IMR-90 (cell line): Measurements from ENCODE around the gene ECM1. TPM values are rescaled to one million over a fixed set of nuclear protein-coding genes. Genes with fewer than 3 reads are reported as not detected.
A peak's percentile ranks its signal among the peaks of the same experiment; 100 is the strongest.

Experiments used
- ATAC-seq: fragments of 200-7000 bp; cut with Tn5 transposase; 2 replicates; pipeline ENCODE4 v1.9.1; 2020; ENCODE audit warnings: low read depth, mild to moderate bottlenecking, moderate library complexity
- BruUV-seq: library from RNA; stranded (reverse); fragments of 400-500 nt; replicated peaks from 2 replicates; lab custom pipeline; 2021; lab: Mats Ljungman, UMichigan
- CTCF ChIA-PET: fragments of 300-600 bp; formaldehyde crosslinking; extraction: SDS; loops from one replicate; lab custom pipeline; 2021; ENCODE audit warnings: antibody characterized with exemption; lab: Yijun Ruan, JAX
- POLR2A ChIA-PET: fragments of 300-600 bp; sonication (Branson Sonifier 250); formaldehyde crosslinking; loops from one replicate; lab custom pipeline; 2022; ENCODE audit warnings: antibody characterized with exemption; ENCODE audit not compliant: unreplicated experiment; lab: Charles Lee
- DNase-seq: peaks from one replicate; pipeline ENCODE4 v3.0.0; 2013
- H2AFZ ChIP-seq: replicated peaks from 2 replicates; pipeline ENCODE3; 2013; ENCODE audit warnings: low read length, mild to moderate bottlenecking; ENCODE audit not compliant: poor library complexity
- H2AK5ac ChIP-seq: 2 replicates; pipeline ENCODE4 v1.6.1; 2013; ENCODE audit warnings: low read depth, low read length, inconsistent platforms
- H2AK9ac ChIP-seq: replicated peaks from 2 replicates; pipeline ENCODE3; 2013; ENCODE audit warnings: mild to moderate bottlenecking, low read depth, low read length, moderate library complexity; ENCODE audit not compliant: poor library complexity
- H2BK120ac ChIP-seq: 2 replicates; pipeline ENCODE4 v1.6.1; 2013; ENCODE audit warnings: low read depth, low read length, inconsistent platforms
- H2BK15ac ChIP-seq: 3 replicates; pipeline ENCODE4 v1.6.1; 2013; ENCODE audit warnings: low read depth, low read length, inconsistent platforms
- H2BK20ac ChIP-seq: 2 replicates; pipeline ENCODE4 v1.6.1; 2013; ENCODE audit warnings: low read depth, mild to moderate bottlenecking, inconsistent platforms, low read length, moderate library complexity
- H2BK5ac ChIP-seq: 2 replicates; pipeline ENCODE4 v1.6.1; 2013; ENCODE audit warnings: mild to moderate bottlenecking, low read depth, low read length, inconsistent platforms; ENCODE audit not compliant: poor library complexity, severe bottlenecking
- H3K14ac ChIP-seq: replicated peaks from 2 replicates; pipeline ENCODE4 v1.6.1; 2013; ENCODE audit warnings: low read depth, low read length, inconsistent platforms
- H3K18ac ChIP-seq: 2 replicates; pipeline ENCODE4 v1.6.1; 2013; ENCODE audit warnings: low read depth, low read length, control low read depth
- H3K23ac ChIP-seq: 2 replicates; pipeline ENCODE4 v1.6.1; 2013; ENCODE audit warnings: low read depth, low read length, inconsistent platforms
- H3K27ac ChIP-seq: 2 replicates; pipeline ENCODE4 v1.5.1; 2013; ENCODE audit warnings: mild to moderate bottlenecking, control low read depth, low read length; ENCODE audit not compliant: insufficient read depth
- H3K27me3 ChIP-seq: 2 replicates; pipeline ENCODE4 v1.6.1; 2013; ENCODE audit warnings: low read length; ENCODE audit not compliant: control insufficient read depth, insufficient read depth
- H3K36me3 ChIP-seq: 2 replicates; pipeline ENCODE4 v1.6.1; 2013; ENCODE audit warnings: low read length, mixed read lengths; ENCODE audit not compliant: control insufficient read depth, insufficient read depth
- H3K4ac ChIP-seq: 2 replicates; pipeline ENCODE4 v1.6.1; 2013; ENCODE audit warnings: low read depth, low read length, inconsistent platforms
- H3K4me1 ChIP-seq: 2 replicates; pipeline ENCODE4 v1.6.1; 2013; ENCODE audit warnings: low read length, mixed read lengths; ENCODE audit not compliant: control insufficient read depth, insufficient read depth
- H3K4me2 ChIP-seq: 2 replicates; pipeline ENCODE4 v1.6.1; 2013; ENCODE audit warnings: low read depth, mild to moderate bottlenecking, control low read depth, low read length, moderate library complexity
- H3K4me3 ChIP-seq: 2 replicates; pipeline ENCODE4 v1.5.1; 2013; ENCODE audit warnings: low read depth, mild to moderate bottlenecking, control low read depth, low read length, moderate library complexity; ENCODE audit not compliant: insufficient read depth
- H3K56ac ChIP-seq: 2 replicates; pipeline ENCODE4 v1.6.1; 2013; ENCODE audit warnings: low read length, inconsistent platforms; ENCODE audit not compliant: insufficient read depth; ENCODE audit errors: extremely low read depth
- H3K79me1 ChIP-seq, 2 experiments: 2 replicates each; pipeline ENCODE4 v1.6.1; 2013; ENCODE audit warnings: low read length in 2 of 2, inconsistent platforms in 1 of 2, low read depth in 1 of 2
- H3K9ac ChIP-seq: 2 replicates; pipeline ENCODE4 v1.6.1; 2013; ENCODE audit warnings: low read depth, low read length, control low read depth
- H3K9me1 ChIP-seq: 2 replicates; pipeline ENCODE4 v1.6.1; 2013; ENCODE audit warnings: low read length, inconsistent platforms; ENCODE audit not compliant: insufficient read depth
- H3K9me3 ChIP-seq: 2 replicates; pipeline ENCODE4 v1.6.1; 2013; ENCODE audit warnings: low read length; ENCODE audit not compliant: control insufficient read depth, insufficient read depth
- H4K20me1 ChIP-seq: 2 replicates; pipeline ENCODE4 v1.6.1; 2013; ENCODE audit warnings: low read length, inconsistent platforms; ENCODE audit not compliant: insufficient read depth
- H4K5ac ChIP-seq: 2 replicates; pipeline ENCODE4 v1.6.1; 2013; ENCODE audit warnings: mild to moderate bottlenecking, low read depth, low read length, control low read depth
- H4K8ac ChIP-seq, 2 experiments: 2 replicates each; pipeline ENCODE4 v1.6.1; 2013; ENCODE audit warnings: low read depth in 2 of 2, low read length in 2 of 2, control low read depth in 1 of 2, inconsistent platforms in 1 of 2
- H4K91ac ChIP-seq: 2 replicates; pipeline ENCODE4 v1.6.1; 2013; ENCODE audit warnings: low read depth, low read length, inconsistent platforms; ENCODE audit not compliant: insufficient read depth
- CHD1 ChIP-seq: IDR thresholded peaks from 2 replicates; pipeline ENCODE4 v1.6.1; 2012; ENCODE audit warnings: low read depth, low read length, improper control_type of control experiment
- RCOR1 ChIP-seq: IDR thresholded peaks from 2 replicates; pipeline ENCODE4 v1.6.1; 2012; ENCODE audit warnings: mild to moderate bottlenecking, low read length, improper control_type of control experiment; ENCODE audit not compliant: insufficient replicate concordance
- RFX5 ChIP-seq: IDR thresholded peaks from 2 replicates; pipeline ENCODE4 v1.8.0; 2012; ENCODE audit warnings: low read depth, mild to moderate bottlenecking, low read length, moderate library complexity
- SMC3 ChIP-seq: fragments of 150-350 bp; IDR thresholded peaks from 2 replicates; pipeline ENCODE4 v1.6.1; 2016; ENCODE audit warnings: low read depth, mild to moderate bottlenecking, antibody characterized with exemption, low read length, moderate library complexity
- WGBS, 2 experiments: methylation state at CpG; one replicate each; pipeline versions ENCODE4 v1.1.5 to v1.1.7; 2013; ENCODE audit warnings: missing lambda C conversion rate in 2 of 2; ENCODE audit not compliant: insufficient read length in 1 of 2; ENCODE audit errors: extremely low coverage in 2 of 2; 5-methylcytosine and 5-hydroxymethylcytosine counted together
- dilution Hi-C: fragments of 300-500 bp; cut with HindIII; formaldehyde crosslinking; loops from one replicate; pipeline ENCODE4 v1.14.3; 2018; ENCODE audit warnings: low sequenced_read_pairs; ENCODE audit not compliant: unreplicated experiment
- in situ Hi-C: fragments of 300-500 bp; cut with MboI; formaldehyde crosslinking; loops from 3 replicates; pipeline ENCODE4 v1.14.3; 2019; ENCODE audit warnings: low sequenced_read_pairs, inconsistent platforms, mixed read lengths
- intact Hi-C: fragments of 100-400 bp; cut with micrococcal nuclease; formaldehyde crosslinking; loops from 2 replicates; pipeline ENCODE4 v1.10.0; 2022
- polyA plus RNA-seq, 3 experiments: library from polyadenylated mRNA; depleted of rRNA; stranded (reverse); fragments of >200 nt; gene quantifications; 2 replicates each; pipeline ENCODE4 v1.2.3, GENCODE V29; 2012; ENCODE audit warnings: low replicate concordance in 1 of 3
- total RNA-seq: library from RNA; depleted of rRNA; stranded (reverse); fragments of >200 nt; gene quantifications from 2 replicates; pipeline ENCODE4 v1.2.3, GENCODE V29; 2012

Gene ECM1
- total and polyA plus RNA-seq, 2 of the 4 experiments (the other 2 are of a cell fraction) = 20.1 to 230 TPM

DNA sequence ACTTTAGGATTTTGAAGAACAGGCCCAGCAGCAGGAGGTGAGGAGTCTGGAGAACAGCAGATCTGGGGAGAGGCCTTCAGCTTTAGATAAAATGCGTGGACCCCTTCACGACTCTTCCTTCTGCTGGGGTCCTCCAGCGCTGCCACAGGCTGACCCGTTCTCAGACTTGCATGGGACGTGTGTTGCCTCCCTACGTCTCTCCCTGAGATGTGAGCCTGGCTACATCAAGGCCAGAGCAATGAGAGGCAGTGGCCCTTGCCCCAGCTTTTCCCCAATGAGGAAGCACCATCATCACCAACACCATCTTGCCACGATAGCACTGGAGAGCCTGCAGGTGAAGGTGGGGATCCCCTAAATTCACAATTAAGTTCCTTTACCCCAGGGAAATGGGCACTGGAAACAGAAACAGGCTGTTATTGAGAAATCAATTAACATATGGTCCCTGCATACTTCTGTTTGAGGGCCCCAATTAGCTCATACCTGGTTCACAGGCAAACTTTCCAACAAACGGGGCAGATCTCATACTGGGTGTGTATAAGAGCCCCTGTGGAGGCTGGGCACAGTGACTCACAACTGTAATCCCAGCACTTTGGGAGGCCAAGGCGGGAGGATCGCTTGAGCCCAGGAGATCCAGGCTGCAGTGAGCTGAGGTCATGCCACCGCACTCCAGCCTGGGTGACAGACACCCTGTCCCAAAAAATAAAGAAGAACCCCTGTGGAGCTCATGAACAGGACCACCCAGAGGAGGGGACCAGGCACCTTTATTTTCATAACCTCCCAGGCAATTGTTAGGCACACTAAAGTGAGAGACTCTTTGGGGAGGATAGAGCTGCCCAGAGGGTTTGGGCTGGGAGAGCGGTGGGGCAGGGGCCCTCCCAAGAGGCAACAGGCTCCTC is 29.2 kb downstream of the ECM1 start:
- Histone ChIP-seq H3K23ac (peak overlapping the region; percentile 10; the same call in 1 of the 2 replicates), H2BK120ac (peak overlapping the region; percentile 97), H4K8ac (peak overlapping the region; percentile 77 to 96), H3K56ac (peak overlapping the region; percentile 59; the same call in 1 of the 2 replicates), H4K20me1 (no peaks in the 10 kb centered on the region), H2BK5ac (peak overlapping the region; percentile 96), H3K4ac (peak overlapping the region; percentile 94), H3K18ac (peak overlapping the region; percentile 78), H3K9ac (peak overlapping the region; percentile 45), H2AK9ac (peak overlapping the region; percentile 95), H2AFZ (peak overlapping the region; percentile 86), H3K36me3 (no peaks in the 10 kb centered on the region), H3K79me1 (0 out of 4 replicates have a peak, but pooled peaks cover 0 to 4% of the 10 kb centered on the region in 2 experiments), H3K27ac (peak overlapping the region; percentile 83), H3K9me3 (no peaks in the 10 kb centered on the region), H2BK20ac (peak overlapping the region; percentile 76), H3K14ac (peak overlapping the region; percentile 87), H2BK15ac (peak overlapping the region; percentile 96; the same call in 2 of the 3 replicates), H4K91ac (peak overlapping the region; percentile 99), H3K4me1 (peaks cover 30% of the 10 kb centered on the region), H3K9me1 (peaks cover 23% of the 10 kb centered on the region), H2AK5ac (peak overlapping the region; percentile 96), H4K5ac (peak overlapping the region; percentile 69), H3K27me3 (no peaks in the 10 kb centered on the region), H3K4me3 (no peak overlapping the region), H3K4me2 (no peak overlapping the region)
- intact Hi-C loops = loop anchor here (10.0 kb wide), 1 partner anchor 172 kb away; the partner anchor contains the start of gene RPRD2
- dilution Hi-C loops = no loop called here
- CTCF ChIA-PET = interaction anchor here (0.6 to 2.7 kb wide), 3 partner anchors 11 to 21 kb away, joined by 3 to 13 read pairs (median 3); partner anchors contain the start of gene FALEC
- WGBS, 2 experiments = 90% methylated on average over 2 of the region's 12 CpGs; no CpG with 5 or more reads in 1 of the 2 experiments
- in situ Hi-C loops = no loop called here
- TF ChIP-seq CHD1 (no peak), RCOR1 (no peak), RFX5 (no peak), SMC3 (no peak)
- BruUV-seq = no TSS peak
- DNase-seq = no peak
- ATAC-seq = no peak
- POLR2A ChIA-PET = interaction anchor here (0.5 to 1.0 kb wide), 2 partner anchors 9 to 459 kb away, joined by 7 read pairs; no protein-coding TSS in a partner anchor
